Activated CD4-positive, CD25-positive, alpha-beta regulatory T cell treated with anti-CD3 and anti-CD28 coated beads, Interleukin-2, amount 50 U/mL, for 16 hours (primary cell): ENCODE results near the gene FOSL1.
A peak's percentile ranks its signal among the peaks of the same experiment; 100 is the strongest.

Experiments used
- DNase-seq: peaks from one replicate; pipeline ENCODE4 v3.0.0-alpha.2; 2020; ENCODE audit warnings: low read depth, low spot score

The FOSL1 gene

DNA sequence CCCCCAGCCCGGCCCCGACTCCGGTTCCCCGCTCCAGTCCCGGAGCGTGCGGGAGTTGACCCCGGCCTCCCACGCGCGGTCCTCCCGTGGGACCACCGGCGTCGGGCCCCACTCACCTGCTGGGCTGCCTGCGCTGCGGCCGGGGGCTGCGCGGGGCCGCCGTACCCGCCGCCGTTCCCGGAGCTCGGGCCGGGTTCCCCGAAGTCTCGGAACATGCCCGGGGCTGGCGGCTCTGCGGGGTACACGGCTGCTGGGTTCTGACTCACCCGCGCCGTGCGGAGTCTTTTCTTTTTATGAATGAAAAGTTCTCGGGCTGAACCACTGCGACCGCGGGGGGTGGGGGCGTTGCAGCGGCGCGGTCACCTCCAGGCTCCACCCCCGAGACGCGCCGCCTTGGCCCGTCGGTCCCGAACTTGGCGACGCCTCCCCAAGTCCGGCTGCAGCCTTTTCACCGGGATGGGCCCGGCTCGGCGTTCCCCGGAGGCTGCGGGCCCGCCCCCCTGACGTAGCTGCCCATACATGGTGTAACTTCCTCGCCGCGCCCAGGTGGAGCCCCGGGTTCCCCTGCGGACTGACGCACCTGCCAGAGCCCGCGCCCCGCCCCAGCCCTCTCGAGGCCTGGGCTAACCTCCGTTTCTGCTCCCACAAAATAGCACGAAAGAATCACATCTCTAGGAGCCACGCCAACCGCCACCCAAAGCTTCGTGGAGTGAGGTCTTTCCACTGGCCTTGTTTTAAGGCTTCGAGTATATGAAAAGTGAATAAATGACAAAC is at the start of gene FOSL1:
TSS of gene FOSL1 (minus strand) at position 264 of the 774 bp plus-strand sequence. CDS start at position 215, 49 bp downstream.
- peak; percentile 85 for DNase-seq

DNA sequence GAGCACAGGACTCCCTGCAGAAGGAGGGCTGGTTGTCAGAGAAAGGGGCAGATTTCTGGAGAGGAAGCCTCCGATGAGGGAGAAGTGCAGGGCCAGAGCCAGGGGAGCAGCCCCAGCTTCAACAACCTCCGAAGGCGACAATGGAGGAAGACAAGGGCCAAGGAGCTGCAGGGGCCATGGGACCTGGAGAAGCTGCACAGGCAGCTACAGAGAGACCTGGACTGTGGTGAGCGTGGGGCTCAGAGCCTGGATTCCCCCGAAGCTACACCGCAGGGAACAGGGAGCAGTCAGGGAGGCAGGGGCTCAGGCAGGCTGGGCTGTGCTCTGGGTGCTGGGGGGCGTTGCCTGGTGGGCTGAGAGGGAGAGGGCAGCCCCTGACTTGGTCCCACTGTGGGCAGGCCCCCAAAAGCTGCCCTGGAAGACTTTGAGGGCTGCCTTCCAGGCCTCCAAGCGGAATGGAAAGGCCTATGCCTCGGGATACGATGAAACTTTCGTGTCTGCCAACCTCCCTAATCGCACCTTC is 47.5 kb upstream of the FOSL1 start:
- DNase-seq: no peak

DNA sequence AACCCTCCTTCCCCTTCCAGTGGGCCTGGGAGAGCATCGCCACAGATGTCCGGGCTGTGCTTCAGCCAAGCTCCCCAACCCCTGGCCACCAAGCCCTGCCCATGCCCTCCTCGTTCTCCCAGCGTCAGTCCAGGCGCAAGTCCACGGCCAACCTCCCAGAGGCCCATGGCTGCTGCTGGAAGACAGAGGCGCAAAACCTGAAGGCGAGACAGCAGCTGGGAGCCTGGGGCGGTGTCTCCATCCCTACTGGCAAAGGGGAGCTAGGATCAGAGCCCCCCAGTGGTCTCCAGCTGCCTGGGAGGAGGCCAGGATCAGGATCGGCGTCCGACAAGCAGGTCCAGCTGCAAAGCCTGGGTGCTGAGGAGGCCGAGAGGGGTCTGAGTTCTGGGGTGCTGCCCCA is 46.9 kb upstream of the FOSL1 start:
- DNase-seq: no peak

DNA sequence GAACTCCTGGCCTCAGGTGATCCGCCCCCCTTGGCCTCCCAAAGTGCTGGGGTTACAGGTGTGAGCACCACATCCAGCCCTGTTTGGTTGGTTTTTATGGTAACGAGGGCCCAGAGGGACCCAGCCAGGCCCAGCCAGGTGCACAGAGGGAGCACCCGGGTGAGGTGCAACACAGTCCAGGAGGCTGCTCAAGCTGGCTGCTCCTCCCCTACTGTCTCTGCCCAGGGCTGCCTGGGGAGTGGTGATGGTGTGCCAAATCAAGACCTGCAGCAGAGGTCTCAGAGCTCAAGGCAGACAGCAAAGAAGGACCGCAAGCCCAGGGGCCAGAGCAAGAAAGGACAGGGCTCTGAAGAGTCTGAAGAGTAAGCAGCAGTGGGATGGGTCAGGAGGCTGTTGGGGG is 46.5 kb upstream of the FOSL1 start:
- no peak for DNase-seq

DNA sequence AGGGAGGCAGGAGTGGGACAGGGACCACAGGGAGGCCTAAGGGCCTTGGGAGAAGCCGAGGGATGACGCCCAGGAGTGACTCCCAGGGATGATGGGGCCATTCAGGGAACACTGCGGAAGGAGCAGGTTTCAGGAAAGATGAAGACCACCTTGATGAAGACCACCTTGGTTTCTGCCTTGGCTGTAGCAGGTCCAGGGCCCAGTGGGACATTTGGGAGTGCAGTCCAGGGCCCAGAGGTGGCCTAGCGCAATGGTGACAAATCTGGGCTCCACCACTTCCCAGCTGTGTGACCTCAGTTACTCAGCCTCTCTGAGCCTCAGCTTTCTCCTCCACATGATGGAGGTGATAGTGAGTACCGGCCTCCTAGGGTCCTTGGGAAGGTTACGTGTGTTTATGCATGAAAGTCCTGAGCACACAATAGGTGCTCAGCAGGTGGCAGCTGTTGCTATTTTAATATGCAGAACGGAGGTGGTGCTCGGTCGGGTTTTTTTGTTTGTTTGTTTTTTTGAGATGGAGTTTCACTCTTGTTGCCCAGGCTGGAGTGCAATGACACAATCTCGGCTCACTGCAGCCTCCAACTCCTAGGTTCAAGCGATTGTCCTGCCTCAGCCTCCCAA is 45.9 kb upstream of the FOSL1 start:
- no peak for DNase-seq

DNA sequence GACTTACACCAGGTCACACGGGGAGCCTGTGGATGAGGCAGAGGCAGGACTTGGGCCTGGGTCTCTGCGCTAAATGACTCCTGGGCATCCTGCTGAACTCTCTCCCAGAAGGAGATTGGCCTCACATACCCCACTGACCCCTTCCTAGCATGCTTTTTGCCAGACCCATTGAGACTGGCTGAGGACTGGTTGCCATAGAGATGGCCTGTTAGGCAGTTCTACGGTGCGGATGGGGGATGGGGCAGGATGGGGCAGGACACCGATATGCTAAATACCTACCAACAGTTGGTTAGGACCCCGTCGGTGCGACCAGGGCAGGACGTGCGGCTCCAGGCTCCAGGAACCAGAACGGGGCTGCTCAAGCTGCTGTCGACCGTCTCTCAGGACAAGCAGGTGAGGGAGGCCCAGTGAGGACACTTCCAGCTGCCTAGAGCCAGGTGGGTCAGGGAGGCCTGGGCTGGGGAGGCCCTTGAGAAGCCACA is 45.3 kb upstream of the FOSL1 start, which contains the start of gene TSGA10IP:
TSS of gene TSGA10IP (plus strand) at position 51 of the 482 bp plus-strand sequence. CDS start at position 247, 196 bp downstream.
- no peak for DNase-seq

DNA sequence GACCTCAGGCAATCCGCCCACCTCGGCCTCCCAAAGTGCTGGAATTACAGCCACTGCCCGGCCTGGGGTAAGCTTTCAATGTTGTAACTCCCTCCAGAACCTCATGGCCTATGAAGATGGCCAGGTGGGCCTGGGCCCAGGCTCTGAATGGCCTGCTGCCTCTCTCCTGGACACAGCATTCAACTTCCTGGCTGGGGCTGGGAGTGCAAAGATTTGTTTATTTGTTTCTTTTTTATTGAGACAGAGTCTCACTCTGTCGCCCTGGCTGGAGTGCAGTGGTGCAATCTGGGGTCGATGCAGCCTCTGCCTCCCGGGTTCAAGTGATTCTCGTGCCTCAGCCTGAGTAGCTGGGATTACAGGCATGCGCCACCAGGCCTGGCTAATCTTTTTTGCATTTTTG is 44.6 kb upstream of the FOSL1 start:
- no peak for DNase-seq

DNA sequence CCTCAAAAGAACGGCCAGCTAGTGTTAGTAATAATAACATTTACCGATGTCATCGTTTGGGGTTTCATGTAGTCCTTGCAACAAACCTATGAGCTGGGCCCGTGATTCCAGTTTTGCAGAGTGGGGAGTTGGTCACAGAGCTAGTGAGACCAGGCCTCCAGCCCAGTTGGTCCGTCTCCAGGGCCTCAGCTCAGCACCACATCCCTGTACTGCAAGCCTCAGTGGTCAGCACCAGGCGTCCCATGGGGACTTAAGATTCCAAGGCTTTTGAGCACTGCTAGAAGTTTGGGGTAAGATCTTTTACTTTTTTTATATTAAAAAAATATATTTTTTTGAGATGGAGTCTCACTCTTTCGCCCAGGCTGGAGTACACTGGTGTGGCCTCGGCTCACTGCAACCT is 44.0 kb upstream of the FOSL1 start:
- no peak for DNase-seq

DNA sequence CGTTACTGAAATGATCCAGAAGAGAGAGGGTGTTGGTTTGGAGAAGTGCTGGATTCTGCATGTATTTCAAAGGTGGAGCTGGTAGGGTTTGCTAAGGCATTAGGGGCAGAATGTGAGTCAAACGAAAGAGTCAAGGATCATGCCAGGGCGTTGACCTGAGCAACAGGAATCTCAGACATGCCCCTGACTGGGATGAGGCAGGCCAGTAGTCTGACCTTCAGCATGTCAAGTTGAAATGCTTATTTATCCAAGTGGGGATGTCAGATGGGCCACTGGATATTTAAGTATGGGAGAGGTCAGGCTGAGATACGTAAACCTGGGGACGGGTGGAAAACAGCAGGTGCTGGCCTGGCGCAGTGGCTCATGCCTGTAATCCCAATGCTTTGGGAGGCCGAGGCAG is 42.3 kb upstream of the FOSL1 start:
- no peak for DNase-seq

DNA sequence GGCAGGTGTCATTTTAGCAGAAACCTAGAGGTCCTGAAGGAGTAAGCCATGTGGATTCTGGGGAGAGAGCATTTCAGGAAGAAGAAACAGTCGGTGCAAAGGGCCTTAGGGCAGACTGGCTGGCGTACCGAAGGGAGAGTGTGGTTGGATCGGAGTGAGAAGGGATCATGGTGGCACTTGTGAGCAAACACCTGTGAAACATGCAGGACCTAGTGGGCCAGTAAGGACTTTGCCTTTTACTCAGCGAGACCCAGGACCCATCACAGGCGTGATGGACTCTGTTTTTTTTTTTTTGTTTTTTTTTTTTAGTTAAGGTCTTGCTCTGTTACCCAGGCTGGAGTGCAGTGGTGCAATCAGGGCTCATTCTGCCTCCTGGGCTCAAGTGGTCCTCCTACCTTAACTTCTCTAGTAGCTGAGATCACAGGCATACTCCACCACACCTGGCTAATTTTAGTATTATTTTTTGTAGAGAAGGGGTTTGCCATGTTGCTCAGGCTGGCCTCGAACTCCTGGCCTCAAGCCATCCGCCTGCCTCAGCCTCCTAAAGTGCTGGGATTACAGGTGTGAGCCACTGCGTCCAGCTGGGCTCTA is 41.6 kb upstream of the FOSL1 start:
- no peak for DNase-seq

DNA sequence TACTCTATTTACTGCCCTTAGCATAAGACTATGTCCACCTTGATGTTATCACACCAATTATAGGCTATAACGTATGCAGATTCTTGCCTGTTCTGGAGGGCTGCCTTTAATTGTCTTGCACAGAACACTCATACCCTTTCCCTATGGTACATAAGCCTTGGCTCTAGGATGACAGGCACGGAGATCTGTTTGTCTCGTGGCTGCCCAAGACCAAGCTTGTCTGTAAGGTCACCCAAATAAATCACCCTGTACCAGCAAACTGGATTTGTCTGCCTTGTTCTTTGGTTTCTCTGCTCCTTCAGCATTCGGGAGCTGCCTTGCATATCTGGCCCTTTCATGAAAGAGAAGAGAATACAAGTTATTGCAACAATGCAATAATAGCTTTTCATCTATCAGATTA is 37.6 kb upstream of the FOSL1 start:
- DNase-seq: no peak

DNA sequence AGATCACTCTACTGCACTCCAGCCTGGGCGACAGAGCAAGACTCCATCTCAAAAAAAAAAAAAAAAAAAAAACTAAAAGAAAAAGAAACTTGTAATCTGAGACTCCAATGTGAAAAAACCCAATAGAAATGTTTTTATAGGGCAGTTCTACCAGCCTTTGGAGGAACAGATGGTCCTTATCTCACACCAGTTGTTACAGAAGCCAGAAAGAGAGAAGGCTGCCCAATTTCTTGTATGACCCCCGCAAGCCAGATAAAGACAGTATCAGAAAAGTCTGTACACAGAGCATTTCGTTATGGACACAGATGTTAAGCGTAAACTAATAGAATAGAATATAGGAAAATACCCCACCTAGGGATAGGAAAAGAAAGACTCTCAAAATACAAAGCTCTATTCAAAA is 33.8 kb upstream of the FOSL1 start:
- DNase-seq: no peak

DNA sequence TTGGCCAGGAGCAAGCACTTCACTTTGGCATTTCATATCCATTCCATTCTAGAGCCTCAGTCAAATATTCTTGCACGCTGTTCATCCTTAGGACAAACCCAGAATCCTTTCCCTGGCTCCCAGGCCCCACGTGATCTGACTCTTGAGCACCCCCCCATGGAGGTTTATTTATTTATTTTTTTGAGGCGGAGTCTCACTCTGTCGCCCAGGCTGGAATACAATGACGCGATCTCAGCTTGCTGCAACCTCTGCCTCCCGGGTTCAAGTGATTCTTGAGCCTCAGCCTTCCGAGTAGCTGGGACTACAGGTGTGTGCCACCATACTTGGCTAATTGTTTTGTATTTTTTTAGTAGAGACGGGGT is 32.4 kb upstream of the FOSL1 start:
- DNase-seq: no peak

DNA sequence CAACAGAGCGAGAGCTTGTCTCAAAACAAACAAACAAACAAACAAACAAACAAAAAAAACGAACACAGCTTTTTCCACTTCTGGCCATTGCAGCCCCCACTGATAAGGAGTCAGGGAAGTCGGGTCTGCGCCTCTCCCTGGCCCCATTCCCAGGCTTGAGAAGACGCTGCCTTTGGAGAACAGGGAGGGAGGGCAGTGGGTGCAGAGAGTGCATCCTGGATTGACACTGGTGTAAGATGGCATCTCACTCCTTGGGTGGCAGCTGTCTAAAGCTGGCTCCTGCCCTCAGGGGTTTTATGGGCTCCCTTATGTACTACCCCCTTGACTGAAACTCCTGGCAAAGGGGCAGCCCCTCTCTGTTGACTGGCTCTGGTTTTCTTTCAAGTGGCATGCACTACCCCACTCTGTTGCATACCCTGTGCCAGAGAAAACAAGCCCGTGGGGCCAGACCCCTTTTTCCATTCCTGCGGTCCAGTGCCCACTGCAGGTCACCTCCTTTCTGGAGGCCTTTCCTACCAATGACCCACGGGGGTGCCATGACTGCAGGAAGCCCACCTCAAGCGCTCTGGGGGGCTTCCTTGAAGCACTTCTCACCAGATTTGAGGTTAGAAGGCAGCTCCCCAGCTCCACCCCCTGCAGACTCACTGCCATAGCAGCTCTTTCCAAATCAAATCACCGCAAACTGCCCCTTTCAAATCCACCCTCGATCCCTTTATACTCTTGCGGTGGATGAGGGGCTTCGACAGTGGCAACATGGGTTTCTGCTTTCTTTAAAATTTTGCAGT is 31.8 kb upstream of the FOSL1 start:
- DNase-seq: no peak

DNA sequence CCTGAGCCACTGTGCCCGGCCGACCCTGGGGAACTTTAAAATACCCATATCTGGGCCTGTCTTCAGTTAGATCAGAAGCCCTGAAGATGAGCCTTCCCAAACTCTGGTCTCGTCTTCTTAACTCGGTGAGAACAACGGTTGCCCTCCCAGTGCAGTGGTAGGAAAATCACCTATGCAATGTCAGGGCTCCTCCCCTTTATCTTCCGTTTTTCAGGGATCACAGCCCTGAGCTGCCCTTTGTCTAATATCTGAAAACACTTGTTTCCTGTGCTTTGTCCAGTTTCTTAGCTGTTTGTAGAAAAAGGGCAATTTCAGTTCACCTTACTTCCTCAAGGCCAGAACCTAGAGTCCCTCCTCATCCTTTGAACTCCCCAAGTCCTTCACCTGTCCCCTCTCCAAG is 28.5 kb upstream of the FOSL1 start:
- no peak for DNase-seq

DNA sequence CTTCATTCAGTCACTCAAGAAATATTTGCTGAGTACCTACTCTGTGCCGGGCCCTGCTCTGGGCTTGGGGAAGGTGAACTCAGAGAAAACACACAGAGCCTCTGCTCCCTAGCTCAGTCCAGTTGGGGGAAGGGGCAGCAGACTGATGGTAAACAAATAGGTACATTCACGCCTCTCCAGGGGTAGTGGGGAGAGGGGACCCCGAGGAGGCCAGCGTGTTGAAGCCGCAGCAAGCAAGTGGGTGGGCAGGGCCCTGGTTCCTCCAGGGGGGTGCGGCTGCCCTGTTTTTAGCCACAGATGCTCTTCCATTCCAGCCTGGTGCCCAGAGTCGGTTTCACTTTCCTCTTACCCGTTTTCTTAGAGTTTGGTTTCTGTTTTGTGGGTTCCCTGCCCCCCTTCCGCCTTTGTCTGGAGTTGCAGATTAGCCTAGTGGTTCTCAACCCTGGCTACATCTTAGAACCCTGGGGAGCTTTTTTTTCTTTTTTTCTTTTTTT is 27.8 kb upstream of the FOSL1 start:
- DNase-seq: peak; percentile 59

DNA sequence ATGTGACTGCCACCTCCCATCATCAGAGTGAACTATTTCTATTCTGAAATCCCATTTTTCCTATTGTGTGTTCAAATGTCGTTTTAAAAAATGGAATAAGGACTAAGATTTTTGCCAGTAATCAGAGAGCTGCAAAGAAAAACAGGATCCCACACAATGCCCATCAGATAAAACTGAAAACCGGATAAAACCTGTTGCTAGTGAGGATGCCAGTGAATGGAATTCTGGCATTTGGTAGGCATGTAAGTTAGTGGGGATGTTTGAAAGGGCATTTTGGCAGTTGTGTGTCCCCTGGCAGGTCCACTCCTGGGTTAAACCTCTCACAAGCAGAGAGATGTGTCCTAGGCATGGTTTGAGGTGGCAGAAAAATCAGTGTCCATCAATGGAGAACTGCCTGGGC is 25.2 kb upstream of the FOSL1 start:
- no peak for DNase-seq

DNA sequence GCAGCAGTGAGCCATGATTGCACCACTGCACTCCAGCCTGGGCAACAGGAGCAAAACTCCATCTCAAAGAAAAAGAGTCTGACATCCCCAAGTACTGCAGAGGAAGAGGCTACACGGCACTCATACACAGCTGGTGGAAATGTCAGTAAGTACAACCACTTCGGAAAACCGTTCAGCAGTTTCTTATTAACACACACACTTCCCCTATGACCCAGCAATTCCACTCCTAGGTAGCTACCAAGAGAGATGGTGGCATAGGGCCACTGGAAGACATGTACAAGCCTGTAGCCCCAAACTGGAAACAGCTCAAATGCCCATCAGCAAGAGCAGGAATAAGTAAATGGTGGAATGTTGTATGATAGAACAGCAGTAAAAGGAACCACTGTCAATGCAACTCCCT is 22.4 kb upstream of the FOSL1 start:
- no peak for DNase-seq

DNA sequence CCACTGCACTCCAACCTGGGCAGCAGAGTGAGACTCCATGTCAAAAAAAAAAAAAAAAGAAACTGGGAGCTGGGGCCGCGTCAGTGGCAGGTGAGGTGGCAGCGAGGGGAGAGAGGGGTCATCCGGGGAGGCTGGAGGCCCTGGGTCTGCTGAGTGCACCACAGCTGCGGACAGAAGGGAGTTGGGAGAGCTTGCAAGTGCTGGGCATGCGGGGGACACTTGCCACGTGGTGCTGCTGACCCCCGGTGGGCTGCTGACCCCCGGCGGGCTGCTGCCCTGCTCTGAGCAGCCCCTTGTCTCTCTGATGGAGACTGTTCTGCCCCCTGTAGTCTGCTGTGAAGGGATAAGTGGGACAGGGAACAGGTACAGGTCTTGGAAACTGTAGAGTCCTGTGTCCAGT is 21.7 kb upstream of the FOSL1 start:
- no peak for DNase-seq

DNA sequence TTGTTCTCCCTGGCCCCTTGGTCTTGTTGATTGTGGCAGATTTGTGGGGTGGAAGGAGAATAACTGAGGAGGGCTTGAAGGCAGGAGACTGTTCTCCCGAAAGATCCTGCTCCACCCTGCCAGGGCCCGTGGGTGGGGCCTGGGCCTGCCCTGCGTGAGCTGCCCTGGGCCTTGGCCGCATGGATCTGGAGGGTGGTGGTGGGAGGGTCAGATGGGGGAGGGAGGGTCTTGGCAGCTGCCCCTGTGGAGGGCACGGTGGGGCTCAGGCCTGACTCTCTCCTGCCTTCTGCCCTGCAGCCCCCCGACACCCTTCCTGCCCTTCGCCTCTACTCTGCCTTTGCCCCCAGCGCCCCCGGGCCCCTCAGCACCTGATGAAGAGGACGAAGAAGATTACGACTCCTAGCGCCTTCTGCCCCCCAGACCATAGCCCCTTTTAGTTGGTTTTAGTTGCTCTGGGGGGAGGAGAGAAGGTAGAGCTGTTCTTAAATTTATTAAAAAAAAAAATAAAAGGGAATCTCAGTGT is 20.9 kb upstream of the FOSL1 start:
- no peak for DNase-seq

DNA sequence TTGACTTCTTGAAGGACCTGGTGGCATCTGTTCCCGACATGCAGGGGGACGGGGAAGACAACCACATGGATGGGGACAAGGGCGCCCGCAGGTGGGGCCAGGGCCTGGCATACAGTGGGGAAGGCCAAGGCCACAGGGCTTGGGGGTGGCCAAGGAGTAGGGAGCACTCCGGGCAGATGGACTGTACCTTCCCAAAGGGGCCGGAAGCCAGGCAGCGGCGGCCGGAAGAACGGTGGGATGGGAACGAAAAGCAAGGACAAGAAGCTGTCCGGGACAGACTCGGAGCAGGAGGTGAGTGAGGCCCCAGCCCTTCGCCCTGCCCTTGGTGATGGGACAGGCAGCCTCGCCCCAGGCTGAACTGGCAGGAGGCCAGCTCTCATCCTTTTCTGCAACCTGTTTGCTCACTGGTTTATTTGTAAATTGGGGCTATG is 20.2 kb upstream of the FOSL1 start:
- DNase-seq: no peak
